PC-9 (cell line): Measurements from ENCODE around the gene NME9. TPM values are rescaled to one million over a fixed set of nuclear protein-coding genes. Genes with fewer than 3 reads are reported as not detected.

Experiments used
- BruUV-seq: library from RNA; stranded (reverse); fragments of 400-500 nt; replicated peaks from 2 replicates; lab custom pipeline; 2021; lab: Mats Ljungman, UMichigan
- CTCF ChIA-PET: fragments of 300-600 bp; sonication (Branson Sonifier 250); formaldehyde crosslinking; loops from one replicate; lab custom pipeline; 2022; ENCODE audit warnings: antibody characterized with exemption; lab: Charles Lee
- POLR2A ChIA-PET: fragments of 300-600 bp; sonication (Branson Sonifier 250); formaldehyde crosslinking; loops from one replicate; lab custom pipeline; 2022; ENCODE audit warnings: antibody characterized with exemption; ENCODE audit not compliant: unreplicated experiment; lab: Charles Lee
- DNase-seq, 2 experiments: peaks; one replicate each; pipeline versions ENCODE4 v3.0.0 to v3.0.0-alpha.2; 2015 to 2022; ENCODE audit warnings: mixed read lengths in 1 of 2
- H2AFZ ChIP-seq: fragments of 200-600 bp; sonication (generic); 2 replicates; pipeline ENCODE4 v1.8.1; 2017; ENCODE audit warnings: antibody characterized with exemption
- H3F3A ChIP-seq: fragments of 200-600 bp; sonication (generic); 2 replicates; pipeline ENCODE4 v1.8.1; 2017; ENCODE audit warnings: antibody characterized with exemption, mild to moderate bottlenecking, low read depth; ENCODE audit not compliant: insufficient read depth
- H3K27ac ChIP-seq: fragments of 200-600 bp; sonication (generic); 2 replicates; pipeline ENCODE4 v1.6.1; 2016; ENCODE audit warnings: mixed run types
- H3K27me3 ChIP-seq: fragments of 200-600 bp; sonication (generic); 2 replicates; pipeline ENCODE4 v1.6.1; 2016; ENCODE audit warnings: low read depth, mixed run types; ENCODE audit not compliant: insufficient read depth
- H3K36me3 ChIP-seq: fragments of 200-600 bp; sonication (generic); 2 replicates; pipeline ENCODE4 v1.6.1; 2016; ENCODE audit warnings: low read depth, mixed run types
- H3K4me1 ChIP-seq: fragments of 200-600 bp; sonication (generic); replicated peaks from 2 replicates; pipeline ENCODE4 v1.6.1; 2016; ENCODE audit warnings: mixed run types; ENCODE audit not compliant: insufficient read depth
- H3K4me2 ChIP-seq: fragments of 200-600 bp; sonication (generic); 2 replicates; pipeline ENCODE4 v1.6.1; 2017; ENCODE audit warnings: mixed run types
- H3K4me3 ChIP-seq: fragments of 200-600 bp; sonication (generic); 2 replicates; pipeline ENCODE4 v1.6.1; 2016; ENCODE audit warnings: mixed run types
- H3K79me2 ChIP-seq: fragments of 200-600 bp; sonication (generic); 2 replicates; pipeline ENCODE4 v1.6.1; 2017; ENCODE audit warnings: low read depth, mixed run types
- H3K9me2 ChIP-seq: fragments of 200-600 bp; sonication (generic); 2 replicates; pipeline ENCODE4 v1.8.1; 2017; ENCODE audit warnings: mild to moderate bottlenecking; ENCODE audit not compliant: insufficient read depth
- H3K9me3 ChIP-seq: fragments of 200-600 bp; sonication (generic); 2 replicates; pipeline ENCODE4 v1.8.1; 2016; ENCODE audit warnings: low read depth; ENCODE audit not compliant: insufficient read depth
- H4K20me1 ChIP-seq: fragments of 200-600 bp; sonication (generic); 2 replicates; pipeline ENCODE4 v1.8.1; 2017; ENCODE audit not compliant: insufficient read depth
- CTCF ChIP-seq: fragments of 200-600 bp; sonication (generic); conservative IDR thresholded peaks from 2 replicates; pipeline ENCODE4 v1.6.1; 2017; ENCODE audit warnings: mixed run types, antibody characterized with exemption, mild to moderate bottlenecking, moderate library complexity
- EZH2 ChIP-seq: fragments of 200-600 bp; sonication (generic); IDR thresholded peaks from 2 replicates; pipeline ENCODE4 v1.8.0; 2017; ENCODE audit warnings: antibody characterized with exemption, low read depth
- intact Hi-C: fragments of 100-400 bp; cut with micrococcal nuclease; formaldehyde crosslinking; loops from one replicate; pipeline ENCODE4 v1.10.0; 2022; ENCODE audit not compliant: unreplicated experiment
- total RNA-seq: library from RNA; stranded (reverse); gene quantifications from 2 replicates; pipeline ENCODE4 v1.2.3, GENCODE V29; 2021

Gene NME9
- total RNA-seq, 1 experiment from 2014 or later = not detected

DNA sequence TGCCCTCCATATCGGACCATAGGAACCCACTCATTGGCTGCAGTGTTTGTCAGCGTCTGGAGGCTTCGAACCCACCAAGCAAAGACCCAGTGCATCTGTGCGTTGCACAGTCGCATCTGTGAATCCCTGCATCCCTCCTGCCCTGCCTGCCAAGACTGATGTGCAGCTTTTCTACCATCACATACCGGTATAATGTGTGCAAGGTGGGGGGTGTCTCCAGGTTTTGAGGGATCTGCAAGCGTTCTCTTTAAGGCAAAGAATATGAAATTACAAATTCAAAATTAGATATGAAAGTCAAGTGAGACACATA lies 288 bp upstream of the NME9 start:
- peak overlapping the region; percentile 97 for H3K4me2 ChIP-seq
- intact Hi-C loops = loop anchor here (2.0 to 10.0 kb wide), 5 partner anchors 87 to 985 kb away; no protein-coding TSS in a partner anchor
- no peaks in the 10 kb centered on the region for H3K79me2 ChIP-seq
- no peak overlapping the region for H3K27ac ChIP-seq
- POLR2A ChIA-PET = no interaction called here
- H2AFZ ChIP-seq = peak overlapping the region; percentile 92
- peaks cover 3% of the 10 kb centered on the region; the same call in 1 of the 2 replicates for H3K27me3 ChIP-seq
- no peaks in the 10 kb centered on the region for H3K36me3 ChIP-seq
- TF ChIP-seq CTCF (no peak), EZH2 (no peak)
- no peaks in the 10 kb centered on the region for H3K9me3 ChIP-seq
- peaks cover 7% of the 10 kb centered on the region for H3K4me1 ChIP-seq
- H4K20me1 ChIP-seq = no peaks in the 10 kb centered on the region
- CTCF ChIA-PET = no interaction called here
- no TSS peak for BruUV-seq
- peaks cover 10% of the 10 kb centered on the region; the same call in 1 of the 2 replicates for H3F3A ChIP-seq
- no peaks in the 10 kb centered on the region for H3K9me2 ChIP-seq
- H3K4me3 ChIP-seq = peak overlapping the region; percentile 78
- DNase-seq = no peak

GRCh38 chr3:138328341-138328740 lies 1.3 kb downstream of the NME9 start:
- H4K20me1 ChIP-seq = no peaks in the 10 kb centered on the region
- H3K4me3 ChIP-seq = 0 out of 2 replicates have a peak overlapping the region, but pooled peaks have one; percentile 78
- no peaks in the 10 kb centered on the region for H3K79me2 ChIP-seq
- DNase-seq = no peak
- no peaks in the 10 kb centered on the region for H3K27me3 ChIP-seq
- no TSS peak for BruUV-seq
- POLR2A ChIA-PET = no interaction called here
- intact Hi-C loops = loop anchor here (2.0 to 5.0 kb wide), 3 partner anchors 89 to 261 kb away; no protein-coding TSS in a partner anchor
- no peak overlapping the region for H2AFZ ChIP-seq
- no peaks in the 10 kb centered on the region for H3K9me2 ChIP-seq
- H3K4me2 ChIP-seq = peak overlapping the region; percentile 97
- no peaks in the 10 kb centered on the region for H3K36me3 ChIP-seq
- no peak overlapping the region for H3K27ac ChIP-seq
- peaks cover 7% of the 10 kb centered on the region for H3K4me1 ChIP-seq
- no peaks in the 10 kb centered on the region for H3K9me3 ChIP-seq
- H3F3A ChIP-seq = peaks cover 10% of the 10 kb centered on the region; the same call in 1 of the 2 replicates
- no peak for TF ChIP-seq EZH2
- CTCF ChIA-PET = interaction anchor here (0.8 kb wide), 1 partner anchor 423 kb away, joined by 5 read pairs; no protein-coding TSS in a partner anchor

GRCh38 chr3:138327831-138328230 lies 1.8 kb downstream of the NME9 start:
- no peaks in the 10 kb centered on the region for H3K36me3 ChIP-seq
- no peak for DNase-seq
- no peak overlapping the region for H3K4me2 ChIP-seq
- H3F3A ChIP-seq = peaks cover 10% of the 10 kb centered on the region; the same call in 1 of the 2 replicates
- H3K9me3 ChIP-seq = no peaks in the 10 kb centered on the region
- H3K27ac ChIP-seq = no peak overlapping the region
- H3K4me1 ChIP-seq = peaks cover 7% of the 10 kb centered on the region
- BruUV-seq = no TSS peak
- H3K9me2 ChIP-seq = no peaks in the 10 kb centered on the region
- POLR2A ChIA-PET = no interaction called here
- no peak overlapping the region for H3K4me3 ChIP-seq
- no peak overlapping the region for H2AFZ ChIP-seq
- TF ChIP-seq CTCF (no peak), EZH2 (no peak)
- H4K20me1 ChIP-seq = no peaks in the 10 kb centered on the region
- no peaks in the 10 kb centered on the region for H3K79me2 ChIP-seq
- intact Hi-C loops = loop anchor here (2.0 to 5.0 kb wide), 3 partner anchors 89 to 261 kb away; no protein-coding TSS in a partner anchor
- H3K27me3 ChIP-seq = no peaks in the 10 kb centered on the region
- CTCF ChIA-PET = interaction anchor here (0.6 kb wide), 1 partner anchor 90 kb away, joined by 4 read pairs; no protein-coding TSS in a partner anchor
